ENCODE measurements around the gene HPS5. TPM values are rescaled to one million over a fixed set of nuclear protein-coding genes. Genes with fewer than 3 reads are reported as not detected.

HPS5 gene
- total RNA-seq, 4 donors from 2014 or later: 17.6 to 49.9 (median 38.0) TPM

GRCh38 chr11:18319914-18320313 lies 2.0 kb downstream of the HPS5 start:
- Histone ChIP-seq H3K9me3 (no peaks in the 10 kb centered on the region), H3K27me3 (no peaks in the 10 kb centered on the region), H3K27ac (no peak overlapping the region), H3K36me3 (no peaks in the 10 kb centered on the region), H3K4me1 (peaks cover 0 to 25% (median 14%) of the 10 kb centered on the region in 4 donors), H3K4me3 (peak overlapping the region in 2 of 4 donors; percentile 74 to 97)
- no peak for DNase-seq
- TF ChIP-seq CTCF (IDR thresholded peaks at IDR 0.05): no peak
- no peak for TF ChIP-seq POLR2A (IDR thresholded peaks at IDR 0.05)

GRCh38 chr11:18317551-18317950 lies 4.4 kb downstream of the HPS5 start:
- TF ChIP-seq CTCF (IDR thresholded peaks at IDR 0.05) (no peak), POLR2A (IDR thresholded peaks at IDR 0.05) (no peak)
- Histone ChIP-seq H3K9me3 (no peaks in the 10 kb centered on the region), H3K4me3 (no peak overlapping the region), H3K27me3 (no peaks in the 10 kb centered on the region), H3K4me1 (peaks cover 0 to 15% (median 0%) of the 10 kb centered on the region in 4 donors), H3K27ac (no peak overlapping the region), H3K36me3 (no peaks in the 10 kb centered on the region)
- DNase-seq: no peak

GRCh38 chr11:18315893-18316292 lies 6.0 kb downstream of the HPS5 start:
- no peaks in the 10 kb centered on the region for H3K36me3 ChIP-seq
- H3K27me3 ChIP-seq: no peaks in the 10 kb centered on the region
- DNase-seq: no peak
- H3K27ac ChIP-seq: no peak overlapping the region
- H3K4me1 ChIP-seq: peaks cover 0 to 17% (median 0%) of the 10 kb centered on the region in 4 donors
- H3K9me3 ChIP-seq: no peaks in the 10 kb centered on the region
- no peak overlapping the region for H3K4me3 ChIP-seq
- no peak for TF ChIP-seq CTCF (IDR thresholded peaks at IDR 0.05)
- TF ChIP-seq POLR2A (IDR thresholded peaks at IDR 0.05): no peak

- Histone ChIP-seq H3K9me3 (no peaks in the 10 kb centered on the region), H3K36me3 (peaks cover 0 to 7% (median 0%) of the 10 kb centered on the region in 3 donors), H3K27ac (no peak overlapping the region), H3K4me3 (no peak overlapping the region), H3K27me3 (no peaks in the 10 kb centered on the region), H3K4me1 (peaks cover 0 to 12% (median 0%) of the 10 kb centered on the region in 4 donors)
- DNase-seq: no peak
- TF ChIP-seq CTCF (IDR thresholded peaks at IDR 0.05) (no peak), POLR2A (IDR thresholded peaks at IDR 0.05) (no peak)
These were observed 7.0 kb downstream of the HPS5 start for GRCh38 chr11:18314784-18315523.

- H3K27me3 ChIP-seq: no peaks in the 10 kb centered on the region
- H3K9me3 ChIP-seq: no peaks in the 10 kb centered on the region
- TF ChIP-seq POLR2A (IDR thresholded peaks at IDR 0.05) (no peak), CTCF (IDR thresholded peaks at IDR 0.05) (no peak)
- H3K36me3 ChIP-seq: peaks cover 0 to 15% (median 4%) of the 10 kb centered on the region in 3 donors
- H3K4me3 ChIP-seq: no peak overlapping the region
- no peak for DNase-seq
- peaks cover 0 to 12% (median 0%) of the 10 kb centered on the region in 4 donors for H3K4me1 ChIP-seq
- H3K27ac ChIP-seq: no peak overlapping the region
These were observed 7.8 kb downstream of the HPS5 start for GRCh38 chr11:18313965-18314763.
